Tibial nerve (tissue), 4 donors: ENCODE results near the gene MARF1. TPM values are rescaled to one million over a fixed set of nuclear protein-coding genes. Genes with fewer than 3 reads are reported as not detected.
"Not testable (repeated sequence)": the region's sequence is repeated elsewhere in the genome, so short reads cannot be mapped to it uniquely, and the experiment has no call there.

Experiments
- DNase-seq, 2 donors: peaks; one replicate each; pipeline ENCODE4 v3.0.0-alpha.2; 2019; ENCODE audit warnings: low spot score in 2 of 2
- H3K27ac ChIP-seq, 4 donors: fragments of 200-600 bp; sonication (generic) in 3 of 4; one replicate each; pipeline ENCODE4 v1.5.1; 2017 to 2019; ENCODE audit warnings: mild to moderate bottlenecking in 1 of 4
- H3K27me3 ChIP-seq, 2 donors: fragments of 200-600 bp; sonication (generic) in 1 of 2; one replicate each; pipeline versions ENCODE4 v1.5.1 to v1.6.0; 2017 to 2019
- H3K36me3 ChIP-seq, 3 donors: fragments of 200-600 bp; sonication (generic); one replicate each; pipeline ENCODE4 v1.5.1; 2018 to 2019
- H3K4me1 ChIP-seq, 4 donors: fragments of 200-600 bp; sonication (generic) in 3 of 4; one replicate each; pipeline ENCODE4 v1.5.1; 2017 to 2019
- H3K4me3 ChIP-seq, 4 donors: fragments of 200-600 bp; sonication (generic) in 3 of 4; one replicate each; pipeline ENCODE4 v1.5.1; 2017 to 2019; ENCODE audit warnings: mild to moderate bottlenecking in 1 of 4, moderate library complexity in 1 of 4
- H3K9me3 ChIP-seq, 4 donors: fragments of 200-600 bp; sonication (generic) in 3 of 4; one replicate each; pipeline ENCODE4 v1.5.1; 2017 to 2019
- CTCF ChIP-seq, 5 experiments: fragments of 200-600 bp in 3 of 5; fragments of 450-650 bp in 2 of 5; sonication (generic) in 3 of 5; IDR thresholded peaks; one replicate each; pipeline ENCODE4 v1.5.1; 2016 to 2019; ENCODE audit warnings: antibody characterized with exemption in 5 of 5, mild to moderate bottlenecking in 3 of 5, moderate library complexity in 2 of 5
- EP300 ChIP-seq, 2 donors: sonication (generic); formaldehyde crosslinking; IDR thresholded peaks; one replicate each; pipeline ENCODE4 v1.6.1; 2017; ENCODE audit warnings: antibody characterized with exemption in 2 of 2, mild to moderate bottlenecking in 1 of 2
- POLR2A ChIP-seq, 2 donors: fragments of 450-650 bp; IDR thresholded peaks; one replicate each; pipeline ENCODE4 v1.6.1; 2017; ENCODE audit warnings: antibody characterized with exemption in 2 of 2, mild to moderate bottlenecking in 2 of 2, moderate library complexity in 2 of 2
- WGBS, 2 donors: methylation state at CpG; one replicate each; pipeline ENCODE4 v1.1.5; 2018; 5-methylcytosine and 5-hydroxymethylcytosine counted together
- total RNA-seq, 4 donors: library from RNA; depleted of rRNA; stranded (reverse); fragments of >200 nt; gene quantifications; one replicate each; pipeline ENCODE4 v1.1.0, GENCODE V29; 2016

MARF1 gene
- total RNA-seq, 4 donors from 2014 or later = 44.6 to 57.5 (median 54.4) TPM

GRCh38 chr16:15660203-15660601 lies 17.2 kb upstream of the MARF1 start:
- TF ChIP-seq POLR2A (IDR thresholded peaks at IDR 0.05) = no peak
- TF ChIP-seq EP300 (IDR thresholded peaks at IDR 0.05) = no peak
- no peak for TF ChIP-seq CTCF (IDR thresholded peaks at IDR 0.05)
- Histone ChIP-seq H3K36me3 (peaks cover 0 to 31% (median 1%) of the 10 kb centered on the region in 3 donors), H3K27ac (peak overlapping the region in 1 of 4 donors; percentile 38), H3K27me3 (no peaks in the 10 kb centered on the region), H3K4me3 (no peak overlapping the region), H3K4me1 (peaks cover 0 to 10% (median 0%) of the 10 kb centered on the region in 4 donors), H3K9me3 (no peaks in the 10 kb centered on the region)
- DNase-seq = no peak
- 79 to 88% methylated on average over 5 of the region's 5 CpGs for WGBS, 2 donors

- Histone ChIP-seq H3K27ac (no peak overlapping the region), H3K4me3 (no peak overlapping the region), H3K9me3 (no peaks in the 10 kb centered on the region), H3K27me3 (no peaks in the 10 kb centered on the region), H3K36me3 (peaks cover 0 to 17% (median 0%) of the 10 kb centered on the region in 3 donors), H3K4me1 (peaks cover 0 to 17% (median 5%) of the 10 kb centered on the region in 4 donors)
- DNase-seq = no peak
- 86 to 89% methylated on average over 5 of the region's 5 CpGs for WGBS, 2 donors
- TF ChIP-seq POLR2A (IDR thresholded peaks at IDR 0.05) = no peak
- TF ChIP-seq CTCF (IDR thresholded peaks at IDR 0.05) = no peak
- no peak for TF ChIP-seq EP300 (IDR thresholded peaks at IDR 0.05)
Measured at GRCh38 chr16:15658556-15658955, 15.6 kb upstream of the MARF1 start.

- Histone ChIP-seq H3K4me1 (peaks cover 0 to 21% (median 9%) of the 10 kb centered on the region in 4 donors), H3K36me3 (peaks cover 0 to 13% (median 0%) of the 10 kb centered on the region in 3 donors), H3K4me3 (no peak overlapping the region), H3K9me3 (no peaks in the 10 kb centered on the region), H3K27me3 (no peaks in the 10 kb centered on the region), H3K27ac (no peak overlapping the region)
- no peak for TF ChIP-seq EP300 (IDR thresholded peaks at IDR 0.05)
- TF ChIP-seq POLR2A (IDR thresholded peaks at IDR 0.05) = no peak
- TF ChIP-seq CTCF (IDR thresholded peaks at IDR 0.05) = no peak
- 82 to 90% methylated on average over 6 of the region's 6 CpGs for WGBS, 2 donors
- no peak for DNase-seq
Measured at GRCh38 chr16:15658149-15658548, 15.2 kb upstream of the MARF1 start.

GRCh38 chr16:15655561-15655960 lies 12.6 kb upstream of the MARF1 start:
- H3K4me3 ChIP-seq, DNase-seq, H3K27me3 ChIP-seq, H3K27ac ChIP-seq, H3K9me3 ChIP-seq: not testable (repeated sequence)
- Histone ChIP-seq H3K36me3 (peaks cover 0 to 14% (median 0%) of the 10 kb centered on the region in 3 donors), H3K4me1 (peaks cover 0 to 43% (median 28%) of the 10 kb centered on the region in 4 donors)
- 92 to 96% methylated on average over 4 of the region's 6 CpGs for WGBS, 2 donors

GRCh38 chr16:15654591-15654990 lies 11.6 kb upstream of the MARF1 start:
- TF ChIP-seq POLR2A (IDR thresholded peaks at IDR 0.05) = no peak
- TF ChIP-seq EP300 (IDR thresholded peaks at IDR 0.05) = no peak
- no peak for TF ChIP-seq CTCF (IDR thresholded peaks at IDR 0.05)
- no peak for DNase-seq
- no peaks in the 10 kb centered on the region for H3K9me3 ChIP-seq
- H3K36me3 ChIP-seq = peaks cover 0 to 14% (median 0%) of the 10 kb centered on the region in 3 donors
- peaks cover 0 to 39% (median 28%) of the 10 kb centered on the region in 4 donors for H3K4me1 ChIP-seq
- H3K27me3 ChIP-seq = no peaks in the 10 kb centered on the region
- WGBS, 2 donors = 66 to 67% methylated on average over 2 of the region's 2 CpGs
- H3K27ac ChIP-seq = no peak overlapping the region
- no peak overlapping the region for H3K4me3 ChIP-seq

- peaks cover 0 to 14% (median 0%) of the 10 kb centered on the region in 3 donors for H3K36me3 ChIP-seq
- no peak overlapping the region for H3K4me3 ChIP-seq
- no peak for DNase-seq
- peak overlapping the region in 3 of 4 donors; percentile 35 to 97 (median 71) for H3K27ac ChIP-seq
- WGBS, 2 donors = 14% methylated on average over 4 of the region's 4 CpGs
- TF ChIP-seq POLR2A (IDR thresholded peaks at IDR 0.05) = no peak
- TF ChIP-seq EP300 (IDR thresholded peaks at IDR 0.05) = no peak
- TF ChIP-seq CTCF (IDR thresholded peaks at IDR 0.05) = no peak
- H3K4me1 ChIP-seq = peaks cover 0 to 44% (median 28%) of the 10 kb centered on the region in 4 donors
- H3K9me3 ChIP-seq = no peaks in the 10 kb centered on the region
- no peaks in the 10 kb centered on the region for H3K27me3 ChIP-seq
Measured at GRCh38 chr16:15653227-15653626, 10.3 kb upstream of the MARF1 start.
